Measurements from ENCODE around the gene TPRN. TPM values are rescaled to one million over a fixed set of nuclear protein-coding genes. Genes with fewer than 3 reads are reported as not detected.

TPRN gene
- total RNA-seq, 4 donors from 2014 or later: 13.0 to 34.2 (median 15.8) TPM

GRCh38 chr9:137212520-137212919 lies 12.0 kb upstream of the TPRN start:
- H3K27ac ChIP-seq: no peak overlapping the region
- peaks cover 6 to 14% (median 9%) of the 10 kb centered on the region in 3 donors for H3K4me1 ChIP-seq
- H3K36me3 ChIP-seq: peaks cover 0 to 55% (median 4%) of the 10 kb centered on the region in 3 donors
- DNase-seq: no peak
- intact Hi-C loops (cut with DNase I): no loop called here
- no peak overlapping the region for H3K4me3 ChIP-seq
- H3K27me3 ChIP-seq: no peaks in the 10 kb centered on the region
- WGBS, 2 donors: 47 to 93% methylated on average over 7 to 12 of the region's 21 CpGs
- no peaks in the 10 kb centered on the region for H3K9me3 ChIP-seq
- no peak for TF ChIP-seq CTCF (IDR thresholded peaks at IDR 0.05)
- no peak for TF ChIP-seq POLR2A (IDR thresholded peaks at IDR 0.05)

- H3K36me3 ChIP-seq: peaks cover 0 to 53% (median 4%) of the 10 kb centered on the region in 3 donors
- no peak overlapping the region for H3K4me3 ChIP-seq
- WGBS, 2 donors: 86 to 91% methylated on average over 4 to 9 of the region's 13 CpGs
- H3K27me3 ChIP-seq: no peaks in the 10 kb centered on the region
- TF ChIP-seq CTCF (IDR thresholded peaks at IDR 0.05) (no peak), POLR2A (IDR thresholded peaks at IDR 0.05) (no peak)
- intact Hi-C loops (cut with DNase I): no loop called here
- no peaks in the 10 kb centered on the region for H3K9me3 ChIP-seq
- H3K27ac ChIP-seq: no peak overlapping the region
- H3K4me1 ChIP-seq: peaks cover 3 to 13% (median 6%) of the 10 kb centered on the region in 3 donors
- no peak for DNase-seq
These were observed 11.0 kb upstream of the TPRN start for GRCh38 chr9:137211532-137211931.

GRCh38 chr9:137206602-137207001 lies 6.1 kb upstream of the TPRN start:
- TF ChIP-seq POLR2A (IDR thresholded peaks at IDR 0.05) (no peak), CTCF (IDR thresholded peaks at IDR 0.05) (no peak)
- H3K4me1 ChIP-seq: peaks cover 32 to 53% (median 40%) of the 10 kb centered on the region in 3 donors
- WGBS, 2 donors: 73 to 79% methylated on average over 6 of the region's 7 CpGs

GRCh38 chr9:137205126-137206069 lies 4.9 kb upstream of the TPRN start, which contains the start of the genes NDOR1 and TMEM203:
Gene NDOR1 (plus strand): TSS chr9:137205700. CDS start chr9:137205778, 78 bp downstream.
Gene TMEM203 (minus strand): TSS chr9:137205648. CDS start chr9:137205414, 234 bp downstream.
- H3K27ac ChIP-seq: peak within 1 kb of the TSS; percentile 88 to 96 (median 92)
- H3K9me3 ChIP-seq: no peaks in the 10 kb centered on the region
- intact Hi-C loops (cut with DNase I): no loop called here
- no peaks in the 10 kb centered on the region for H3K27me3 ChIP-seq
- H3K4me3 ChIP-seq: peak within 1 kb of the TSS; percentile 93 to 99 (median 98)
- H3K36me3 ChIP-seq: peaks cover 0 to 21% (median 4%) of the 10 kb centered on the region in 3 donors
- peak; percentile 54 for DNase-seq
- peaks cover 40 to 60% (median 45%) of the 10 kb centered on the region in 3 donors for H3K4me1 ChIP-seq
- 0% methylated on average over 12 of the region's 98 CpGs; no CpG with 5 or more reads in 1 of the 2 donors for WGBS, 2 donors
- TF ChIP-seq POLR2A (IDR thresholded peaks at IDR 0.05): peak in 3 of 4 donors; percentile 65 to 87 (median 70)
- TF ChIP-seq CTCF (IDR thresholded peaks at IDR 0.05): peak in 1 of 6 experiments; percentile 22

More at GRCh38 chr9:137206602-137207001, 6.1 kb upstream of the TPRN start:
- peak overlapping the region in 3 of 4 donors; percentile 98 to 99 (median 98) for H3K4me3 ChIP-seq
- H3K27me3 ChIP-seq: no peaks in the 10 kb centered on the region
- H3K36me3 ChIP-seq: peaks cover 0 to 26% (median 4%) of the 10 kb centered on the region in 3 donors
- no peak for DNase-seq
- intact Hi-C loops (cut with DNase I): no loop called here
- H3K27ac ChIP-seq: peak overlapping the region in 1 of 4 donors; percentile 88
- H3K9me3 ChIP-seq: no peaks in the 10 kb centered on the region

GRCh38 chr9:137204731-137205125 lies 4.2 kb upstream of the TPRN start:
- Histone ChIP-seq H3K4me1 (peaks cover 42 to 63% (median 46%) of the 10 kb centered on the region in 3 donors), H3K27me3 (no peaks in the 10 kb centered on the region), H3K36me3 (peaks cover 0 to 15% (median 0%) of the 10 kb centered on the region in 3 donors), H3K9me3 (no peaks in the 10 kb centered on the region), H3K27ac (peak overlapping the region; percentile 88 to 96 (median 92)), H3K4me3 (peak overlapping the region; percentile 93 to 99 (median 98))
- intact Hi-C loops (cut with DNase I): no loop called here
- DNase-seq: no peak
- 17 to 50% methylated on average over 2 to 15 of the region's 21 CpGs for WGBS, 2 donors
- TF ChIP-seq CTCF (IDR thresholded peaks at IDR 0.05) (no peak), POLR2A (IDR thresholded peaks at IDR 0.05) (no peak)

All from esophagus squamous epithelium (tissue), 5 donors.